ENCODE data around the gene MAJIN. TPM values are rescaled to one million over a fixed set of nuclear protein-coding genes. Genes with fewer than 3 reads are reported as not detected.
A peak's percentile ranks its signal among the peaks of the same experiment; 100 is the strongest.

The MAJIN gene
- total and polyA plus RNA-seq, 9 of the 15 experiments (the other 6 are each of a cell fraction or from before 2014, with no cell fraction given): 0.17 to 0.83 (median 0.24) TPM; not detected in 2

GRCh38 chr11:64911689-64912088, 60.2 kb downstream of the MAJIN start:
- Histone ChIP-seq H3K27ac (ENCODE audit: extremely low read depth, low read depth, low read length) (no peak overlapping the region), H3K36me3 (ENCODE audit: control insufficient read depth, insufficient read depth, low read length) (peaks cover 71% of the 10 kb centered on the region; the same call in 2 of the 3 replicates), H3K4me2 (ENCODE audit: insufficient read depth, low read length) (no peak overlapping the region), H3K9me1 (ENCODE audit: control insufficient read depth, insufficient read depth, low read length) (peaks cover 5% of the 10 kb centered on the region), H3K4me1 (replicated peaks in 1 of 2; ENCODE audit: control insufficient read depth in 2 of 2, insufficient read depth in 2 of 2, low read length in 2 of 2) (peaks cover 8 to 49% of the 10 kb centered on the region in 2 experiments; a peak in 4 of 5 replicates), H3K4me3 (no peak overlapping the region), H3K9me3 (replicated peaks; ENCODE audit: control insufficient read depth, insufficient read depth, low read depth, low read length) (no peaks in the 10 kb centered on the region), H3K27me3 (ENCODE audit: control insufficient read depth in 2 of 2, insufficient read depth in 2 of 2, low read length in 2 of 2) (no peaks in the 10 kb centered on the region), H2AFZ (ENCODE audit: low read depth, low read length) (no peak overlapping the region), H3K9ac (ENCODE audit: insufficient read depth in 1 of 2, low read depth in 2 of 2, low read length in 2 of 2) (0 out of 4 replicates have a peak overlapping the region, but pooled peaks of 1 of the 2 experiments have one; percentile 26), H3K79me2 (ENCODE audit: control insufficient read depth, insufficient read depth, low read length) (peaks cover 19% of the 10 kb centered on the region), H4K20me1 (replicated peaks; ENCODE audit: control insufficient read depth, insufficient read depth, low read length) (no peaks in the 10 kb centered on the region)
- TF ChIP-seq CBFA2T3 (IDR thresholded peaks at IDR 0.05) (no peak), RBFOX2 (IDR thresholded peaks at IDR 0.05; ENCODE audit: low read depth, low read length) (peak; percentile 9; the same call in 1 of the 2 replicates)
- 84% methylated on average over 9 of the region's 9 CpGs for WGBS (ENCODE audit: insufficient coverage, low coverage, missing lambda C conversion rate)
- no peak for ATAC-seq
- ChIA-PET POLR2A (interaction anchor here (0.6 to 0.8 kb wide), 3 partner anchors 8 to 25 kb away, joined by 3 read pairs; no protein-coding TSS in a partner anchor), CTCF (ENCODE audit: low intra/inter-chr PET ratio) (no interaction called here)
- FAIRE-seq: no peak
- intact Hi-C loops (cut with micrococcal nuclease) (no loop called here), in situ Hi-C loops (cut with MboI) (no loop called here)
- BruUV-seq (replicated peaks): no TSS peak
- DNase-seq (ENCODE audit: extremely low read depth in 1 of 4, low spot score in 3 of 4): no peak

GRCh38 chr11:64911142-64911541, 60.8 kb downstream of the MAJIN start:
- Histone ChIP-seq H3K4me1 (replicated peaks in 1 of 2; ENCODE audit: control insufficient read depth in 2 of 2, insufficient read depth in 2 of 2, low read length in 2 of 2) (peaks cover 8 to 43% of the 10 kb centered on the region in 2 experiments; a peak in 4 of 5 replicates), H3K9me3 (replicated peaks; ENCODE audit: control insufficient read depth, insufficient read depth, low read depth, low read length) (no peaks in the 10 kb centered on the region), H3K79me2 (ENCODE audit: control insufficient read depth, insufficient read depth, low read length) (peaks cover 13% of the 10 kb centered on the region), H3K9me1 (ENCODE audit: control insufficient read depth, insufficient read depth, low read length) (peaks cover 5% of the 10 kb centered on the region), H3K36me3 (ENCODE audit: control insufficient read depth, insufficient read depth, low read length) (peaks cover 76% of the 10 kb centered on the region; the same call in 2 of the 3 replicates), H3K4me3 (no peak overlapping the region), H3K27me3 (ENCODE audit: control insufficient read depth in 2 of 2, insufficient read depth in 2 of 2, low read length in 2 of 2) (no peaks in the 10 kb centered on the region), H3K4me2 (ENCODE audit: insufficient read depth, low read length) (no peak overlapping the region), H3K9ac (ENCODE audit: insufficient read depth in 1 of 2, low read depth in 2 of 2, low read length in 2 of 2) (no peak overlapping the region), H2AFZ (ENCODE audit: low read depth, low read length) (no peak overlapping the region), H3K27ac (ENCODE audit: extremely low read depth, low read depth, low read length) (no peak overlapping the region), H4K20me1 (replicated peaks; ENCODE audit: control insufficient read depth, insufficient read depth, low read length) (no peaks in the 10 kb centered on the region)
- BruUV-seq (replicated peaks): no TSS peak
- DNase-seq (ENCODE audit: extremely low read depth in 1 of 4, low spot score in 3 of 4) (no peak), FAIRE-seq (no peak), ATAC-seq (no peak)
- in situ Hi-C loops (cut with MboI): no loop called here
- CTCF ChIA-PET (ENCODE audit: low intra/inter-chr PET ratio): no interaction called here
- WGBS (ENCODE audit: insufficient coverage, low coverage, missing lambda C conversion rate): 91% methylated on average over 7 of the region's 7 CpGs
- POLR2A ChIA-PET: interaction anchor here (0.6 to 0.8 kb wide), 3 partner anchors 8 to 26 kb away, joined by 3 read pairs; no protein-coding TSS in a partner anchor
- intact Hi-C loops (cut with micrococcal nuclease): no loop called here
- no peak for TF ChIP-seq ZNF134 (CRISPR knock-in tag; conservative IDR thresholded peaks at IDR 0.05)
- TF ChIP-seq CREB3 (tag; conservative IDR thresholded peaks at IDR 0.05; ENCODE audit: low read depth): no peak
- TF ChIP-seq CEBPB (tag; IDR thresholded peaks at IDR 0.05): no peak
- no peak for TF ChIP-seq POU5F1 (IDR thresholded peaks at IDR 0.05; ENCODE audit: borderline replicate concordance, low read depth, low read length, partially characterized antibody)
- no peak for TF ChIP-seq CHAMP1 (IDR thresholded peaks at IDR 0.05)
- TF ChIP-seq BCOR (IDR thresholded peaks at IDR 0.05): no peak
- no peak for TF ChIP-seq ATF7 (IDR thresholded peaks at IDR 0.05)

Measured in K562 (cell line).